Astrocyte of the spinal cord (primary cell): Measurements from ENCODE around the gene UGT1A3.

ENCODE experiments used
- DNase-seq: peaks from one replicate; pipeline ENCODE4 v3.0.0; 2011; ENCODE audit warnings: low read depth, low spot score
- H3K4me3 ChIP-seq: 2 replicates; pipeline ENCODE4 v1.5.1; 2011; ENCODE audit warnings: low read depth, mild to moderate bottlenecking, low read length, moderate library complexity
- in situ Hi-C: cut with HindIII; loops from 2 replicates; pipeline ENCODE4 v1.10.0; 2017; ENCODE audit warnings: low sequenced_read_pairs
- TF ChIP-seq, protein P1 (sequence below): IDR thresholded peaks from 2 replicates; pipeline ENCODE4 v1.5.1; 2012; ENCODE audit warnings: low read depth, mild to moderate bottlenecking, low read length, inconsistent platforms

Gene UGT1A3

DNA sequence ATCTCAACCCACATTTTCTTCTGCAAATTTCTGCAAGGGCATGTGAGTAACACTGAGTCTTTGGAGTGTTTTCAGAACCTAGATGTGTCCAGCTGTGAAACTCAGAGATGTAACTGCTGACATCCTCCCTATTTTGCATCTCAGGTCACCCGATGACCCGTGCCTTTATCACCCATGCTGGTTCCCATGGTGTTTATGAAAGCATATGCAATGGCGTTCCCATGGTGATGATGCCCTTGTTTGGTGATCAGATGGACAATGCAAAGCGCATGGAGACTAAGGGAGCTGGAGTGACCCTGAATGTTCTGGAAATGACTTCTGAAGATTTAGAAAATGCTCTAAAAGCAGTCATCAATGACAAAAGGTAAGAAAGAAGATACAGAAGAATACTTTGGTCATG lies 39.2 kb downstream of the UGT1A3 start:
- H3K4me3 ChIP-seq: no peak overlapping the region
- no peak for DNase-seq
- TF ChIP-seq, protein P1, sequence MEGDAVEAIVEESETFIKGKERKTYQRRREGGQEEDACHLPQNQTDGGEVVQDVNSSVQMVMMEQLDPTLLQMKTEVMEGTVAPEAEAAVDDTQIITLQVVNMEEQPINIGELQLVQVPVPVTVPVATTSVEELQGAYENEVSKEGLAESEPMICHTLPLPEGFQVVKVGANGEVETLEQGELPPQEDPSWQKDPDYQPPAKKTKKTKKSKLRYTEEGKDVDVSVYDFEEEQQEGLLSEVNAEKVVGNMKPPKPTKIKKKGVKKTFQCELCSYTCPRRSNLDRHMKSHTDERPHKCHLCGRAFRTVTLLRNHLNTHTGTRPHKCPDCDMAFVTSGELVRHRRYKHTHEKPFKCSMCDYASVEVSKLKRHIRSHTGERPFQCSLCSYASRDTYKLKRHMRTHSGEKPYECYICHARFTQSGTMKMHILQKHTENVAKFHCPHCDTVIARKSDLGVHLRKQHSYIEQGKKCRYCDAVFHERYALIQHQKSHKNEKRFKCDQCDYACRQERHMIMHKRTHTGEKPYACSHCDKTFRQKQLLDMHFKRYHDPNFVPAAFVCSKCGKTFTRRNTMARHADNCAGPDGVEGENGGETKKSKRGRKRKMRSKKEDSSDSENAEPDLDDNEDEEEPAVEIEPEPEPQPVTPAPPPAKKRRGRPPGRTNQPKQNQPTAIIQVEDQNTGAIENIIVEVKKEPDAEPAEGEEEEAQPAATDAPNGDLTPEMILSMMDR: no peak
- in situ Hi-C loops: no loop called here

DNA sequence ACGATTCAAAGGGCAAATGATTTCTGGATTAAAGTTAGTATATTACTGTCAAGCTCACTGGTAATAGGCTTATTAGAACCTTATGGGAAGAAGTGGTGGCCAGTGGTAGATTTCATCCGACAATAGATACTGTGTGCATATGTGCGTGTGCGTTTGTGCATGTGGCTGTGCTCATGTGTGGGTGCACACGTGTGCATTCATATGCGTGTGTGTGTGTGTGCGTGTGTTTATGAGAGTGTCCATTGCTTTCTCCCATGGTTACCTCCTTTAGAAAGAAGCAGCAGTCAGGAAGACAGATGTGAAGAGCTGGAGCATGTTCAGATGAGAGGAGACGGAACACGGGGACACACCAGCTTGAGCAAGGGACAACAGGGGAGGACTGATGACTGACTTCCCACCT lies 40.4 kb downstream of the UGT1A3 start:
- no peak for DNase-seq
- H3K4me3 ChIP-seq: no peak overlapping the region
- TF ChIP-seq, protein P1: no peak
- in situ Hi-C loops: no loop called here

DNA sequence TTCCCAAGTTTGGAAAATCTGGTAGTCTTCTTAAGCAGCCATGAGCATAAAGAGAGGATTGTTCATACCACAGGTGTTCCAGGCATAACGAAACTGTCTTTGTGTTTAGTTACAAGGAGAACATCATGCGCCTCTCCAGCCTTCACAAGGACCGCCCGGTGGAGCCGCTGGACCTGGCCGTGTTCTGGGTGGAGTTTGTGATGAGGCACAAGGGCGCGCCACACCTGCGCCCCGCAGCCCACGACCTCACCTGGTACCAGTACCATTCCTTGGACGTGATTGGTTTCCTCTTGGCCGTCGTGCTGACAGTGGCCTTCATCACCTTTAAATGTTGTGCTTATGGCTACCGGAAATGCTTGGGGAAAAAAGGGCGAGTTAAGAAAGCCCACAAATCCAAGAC lies 43.3 kb downstream of the UGT1A3 start:
- TF ChIP-seq, protein P1: no peak
- in situ Hi-C loops: no loop called here
- H3K4me3 ChIP-seq: no peak overlapping the region
- no peak for DNase-seq

DNA sequence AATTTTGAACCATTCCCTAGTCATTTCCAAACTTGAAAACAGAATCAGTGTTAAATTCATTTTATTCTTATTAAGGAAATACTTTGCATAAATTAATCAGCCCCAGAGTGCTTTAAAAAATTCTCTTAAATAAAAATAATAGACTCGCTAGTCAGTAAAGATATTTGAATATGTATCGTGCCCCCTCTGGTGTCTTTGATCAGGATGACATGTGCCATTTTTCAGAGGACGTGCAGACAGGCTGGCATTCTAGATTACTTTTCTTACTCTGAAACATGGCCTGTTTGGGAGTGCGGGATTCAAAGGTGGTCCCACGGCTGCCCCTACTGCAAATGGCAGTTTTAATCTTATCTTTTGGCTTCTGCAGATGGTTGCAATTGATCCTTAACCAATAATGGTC lies 43.7 kb downstream of the UGT1A3 start:
- DNase-seq: no peak
- in situ Hi-C loops: no loop called here
- TF ChIP-seq, protein P1: no peak
- H3K4me3 ChIP-seq: no peak overlapping the region

DNA sequence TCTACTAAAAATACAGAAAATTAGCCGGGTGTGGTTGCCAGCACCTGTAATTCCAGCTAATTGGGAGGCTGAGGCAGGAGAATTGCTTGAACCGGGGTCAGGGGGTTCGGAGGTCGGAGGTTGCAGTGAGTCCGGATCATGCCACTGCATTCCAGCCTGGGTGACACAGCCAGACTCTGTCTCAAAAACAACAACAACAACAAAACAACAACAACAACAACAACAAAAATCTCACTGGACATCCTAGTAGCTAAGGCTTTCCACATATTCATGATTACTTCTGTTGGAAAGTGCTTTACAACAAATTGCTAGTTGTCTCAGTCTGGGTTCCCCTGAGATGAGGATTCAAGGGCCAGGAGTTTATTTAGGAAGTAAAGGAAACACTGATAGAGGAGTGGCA lies 45.0 kb downstream of the UGT1A3 start:
- no peak overlapping the region for H3K4me3 ChIP-seq
- TF ChIP-seq, protein P1: no peak
- DNase-seq: no peak
- in situ Hi-C loops: no loop called here

DNA sequence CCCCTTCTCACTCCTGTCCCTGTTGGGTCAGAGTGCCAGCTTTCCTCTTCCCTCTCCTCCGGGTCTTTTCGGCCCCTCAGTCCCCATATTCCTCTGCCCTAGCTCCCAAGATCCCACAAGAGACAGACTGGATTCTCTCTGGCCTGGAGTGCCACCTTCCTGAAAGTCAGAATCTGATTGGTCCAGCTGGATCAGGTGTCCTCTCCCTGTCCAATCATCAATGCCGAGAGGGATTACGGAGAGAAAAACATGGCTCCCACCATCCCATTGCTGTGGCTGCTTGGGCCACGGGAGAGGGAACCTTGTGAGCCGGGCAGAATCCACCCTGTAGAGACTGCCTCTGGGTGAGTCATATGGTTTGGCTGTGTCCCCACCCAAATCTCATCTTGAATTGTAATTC lies 46.6 kb downstream of the UGT1A3 start:
- no peak for DNase-seq
- no peak overlapping the region for H3K4me3 ChIP-seq
- TF ChIP-seq, protein P1: no peak
- in situ Hi-C loops: no loop called here

DNA sequence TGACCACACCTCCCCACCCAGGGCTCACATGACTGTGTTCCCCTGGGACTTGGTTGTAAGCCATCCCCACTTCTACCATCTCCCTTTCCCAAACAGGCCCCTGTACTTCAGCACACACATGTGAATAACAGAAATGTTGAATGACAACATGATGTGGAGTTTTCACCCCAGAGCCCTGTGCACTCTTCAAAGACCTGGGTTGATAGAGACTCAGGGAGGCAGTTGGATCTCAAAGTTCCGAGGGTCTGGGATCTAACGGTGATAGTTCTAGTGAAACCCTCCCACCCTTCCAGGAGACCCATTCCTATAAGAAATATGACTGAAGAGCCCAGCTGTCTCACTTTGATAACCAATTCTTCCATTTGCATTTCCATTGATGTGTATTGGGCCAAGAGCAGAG lies 49.2 kb downstream of the UGT1A3 start, which contains the start of gene MROH2A:
TSS of gene MROH2A (plus strand) at position 301 of the 400 bp plus-strand sequence. CDS start 1,029 bp downstream, outside the sequence.
- TF ChIP-seq, protein P1: no peak
- no peak for DNase-seq
- H3K4me3 ChIP-seq: no peak within 1 kb of the TSS
- in situ Hi-C loops: no loop called here
